Hepatocyte (in vitro differentiated cells): ENCODE measurements around the gene CWC27. TPM values are rescaled to one million over a fixed set of nuclear protein-coding genes. Genes with fewer than 3 reads are reported as not detected.
A peak's percentile ranks its signal among the peaks of the same experiment; 100 is the strongest.
"Not testable (repeated sequence)": the region's sequence is repeated elsewhere in the genome, so short reads cannot be mapped to it uniquely, and the experiment has no call there.

Experiments used
- DNase-seq: peaks from one replicate; pipeline ENCODE4 v3.0.0-alpha.2; 2016; ENCODE audit warnings: low spot score
- H2AFZ ChIP-seq: fragments of 200-600 bp; sonication (generic); 2 replicates; pipeline ENCODE4 v1.6.0; 2016; ENCODE audit warnings: antibody characterized with exemption, mild to moderate bottlenecking
- H3K27ac ChIP-seq: fragments of 200-600 bp; sonication (generic); 2 replicates; pipeline ENCODE4 v1.5.1; 2016; ENCODE audit warnings: mild to moderate bottlenecking
- H3K27me3 ChIP-seq: fragments of 200-600 bp; sonication (generic); 2 replicates; pipeline ENCODE4 v1.6.1; 2016
- H3K36me3 ChIP-seq: fragments of 200-600 bp; sonication (generic); replicated peaks from 2 replicates; pipeline ENCODE4 v1.5.1; 2016; ENCODE audit warnings: low read depth; ENCODE audit not compliant: insufficient read depth
- H3K4me1 ChIP-seq: fragments of 200-600 bp; sonication (generic); 2 replicates; pipeline ENCODE4 v1.5.1; 2016; ENCODE audit warnings: mild to moderate bottlenecking, moderate library complexity; ENCODE audit not compliant: insufficient read depth
- H3K4me2 ChIP-seq: fragments of 200-600 bp; sonication (generic); 2 replicates; pipeline ENCODE4 v1.6.0; 2016
- H3K4me3 ChIP-seq: fragments of 200-600 bp; sonication (generic); 2 replicates; pipeline ENCODE4 v1.5.1; 2016; ENCODE audit warnings: mild to moderate bottlenecking
- H3K79me2 ChIP-seq: fragments of 200-600 bp; sonication (generic); 2 replicates; pipeline ENCODE4 v1.6.0; 2017; ENCODE audit warnings: mild to moderate bottlenecking
- H3K9me2 ChIP-seq: fragments of 200-600 bp; sonication (generic); replicated peaks from 2 replicates; pipeline ENCODE4 v1.6.0; 2017; ENCODE audit warnings: mild to moderate bottlenecking; ENCODE audit not compliant: insufficient read depth
- H3K9me3 ChIP-seq: fragments of 200-600 bp; sonication (generic); 2 replicates; pipeline ENCODE4 v1.5.1; 2016; ENCODE audit warnings: low read depth, mild to moderate bottlenecking
- H4K20me1 ChIP-seq: fragments of 200-600 bp; sonication (generic); 2 replicates; pipeline ENCODE4 v1.6.0; 2016; ENCODE audit warnings: mild to moderate bottlenecking; ENCODE audit not compliant: insufficient read depth, poor library complexity, severe bottlenecking
- EZH2 ChIP-seq: fragments of 200-600 bp; sonication (generic); IDR thresholded peaks from 2 replicates; pipeline ENCODE4 v1.6.1; 2016; ENCODE audit warnings: antibody characterized with exemption, mild to moderate bottlenecking, borderline replicate concordance
- EZH2phosphoT487 ChIP-seq: fragments of 200-600 bp; sonication (generic); IDR thresholded peaks from one replicate; pipeline ENCODE4 v1.6.1; 2018; ENCODE audit warnings: antibody characterized with exemption, mild to moderate bottlenecking, low read depth, moderate library complexity; ENCODE audit not compliant: unreplicated experiment, severe bottlenecking
- WGBS: methylation state at CpG from one replicate; pipeline ENCODE4 v1.1.6; 2016; ENCODE audit warnings: low lambda C conversion rate; ENCODE audit errors: missing lambda C conversion rate; 5-methylcytosine and 5-hydroxymethylcytosine counted together
- polyA plus RNA-seq: library from polyadenylated mRNA; unstranded; fragments of >200 nt; fragmentation: Nextera tagmentation; extraction: Ambion mirVana; gene quantifications from 2 replicates; pipeline ENCODE4 v1.2.1, GENCODE V29; 2016
- total RNA-seq: library from RNA; depleted of rRNA; stranded (reverse); fragments of >200 nt; gene quantifications from 2 replicates; pipeline ENCODE4 v1.2.3, GENCODE V29; 2014
- TF ChIP-seq, protein P1 (sequence below): fragments of 200-600 bp; sonication (generic); IDR thresholded peaks from 2 replicates; pipeline ENCODE4 v1.5.1; 2016; ENCODE audit warnings: antibody characterized with exemption, mild to moderate bottlenecking; ENCODE audit not compliant: poor library complexity

CWC27 gene
- total and polyA plus RNA-seq, 2 experiments from 2014 or later: 15.8 to 32.5 TPM

DNA sequence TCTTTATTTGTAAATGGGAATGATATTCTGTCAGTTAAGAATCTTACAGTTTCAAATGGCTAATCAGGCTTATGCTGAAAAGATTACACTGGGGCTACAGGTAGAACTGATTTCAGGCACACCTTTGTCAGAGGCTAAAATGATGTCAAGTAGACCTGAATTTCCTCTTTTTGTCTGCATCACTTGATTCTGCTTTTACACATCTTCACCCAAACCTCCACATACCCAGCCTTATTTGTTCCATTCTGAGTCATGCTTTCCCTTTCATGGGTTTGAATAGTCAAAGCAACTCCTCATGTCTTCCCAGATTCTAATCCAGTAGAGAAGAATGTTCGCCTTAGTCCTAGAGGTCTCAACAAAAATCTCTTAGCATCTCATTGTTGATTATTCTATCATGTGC is 156.4 kb downstream of the CWC27 start:
- Histone ChIP-seq H3K4me2 (no peak overlapping the region), H3K9me2 (no peaks in the 10 kb centered on the region), H3K27me3 (no peaks in the 10 kb centered on the region), H2AFZ (no peak overlapping the region), H3K79me2 (no peaks in the 10 kb centered on the region), H3K36me3 (no peaks in the 10 kb centered on the region), H3K9me3 (peaks cover 6% of the 10 kb centered on the region), H3K4me3 (no peak overlapping the region), H3K4me1 (no peaks in the 10 kb centered on the region), H4K20me1 (no peaks in the 10 kb centered on the region), H3K27ac (no peak overlapping the region)
- no peak for DNase-seq
- TF ChIP-seq, protein P1, sequence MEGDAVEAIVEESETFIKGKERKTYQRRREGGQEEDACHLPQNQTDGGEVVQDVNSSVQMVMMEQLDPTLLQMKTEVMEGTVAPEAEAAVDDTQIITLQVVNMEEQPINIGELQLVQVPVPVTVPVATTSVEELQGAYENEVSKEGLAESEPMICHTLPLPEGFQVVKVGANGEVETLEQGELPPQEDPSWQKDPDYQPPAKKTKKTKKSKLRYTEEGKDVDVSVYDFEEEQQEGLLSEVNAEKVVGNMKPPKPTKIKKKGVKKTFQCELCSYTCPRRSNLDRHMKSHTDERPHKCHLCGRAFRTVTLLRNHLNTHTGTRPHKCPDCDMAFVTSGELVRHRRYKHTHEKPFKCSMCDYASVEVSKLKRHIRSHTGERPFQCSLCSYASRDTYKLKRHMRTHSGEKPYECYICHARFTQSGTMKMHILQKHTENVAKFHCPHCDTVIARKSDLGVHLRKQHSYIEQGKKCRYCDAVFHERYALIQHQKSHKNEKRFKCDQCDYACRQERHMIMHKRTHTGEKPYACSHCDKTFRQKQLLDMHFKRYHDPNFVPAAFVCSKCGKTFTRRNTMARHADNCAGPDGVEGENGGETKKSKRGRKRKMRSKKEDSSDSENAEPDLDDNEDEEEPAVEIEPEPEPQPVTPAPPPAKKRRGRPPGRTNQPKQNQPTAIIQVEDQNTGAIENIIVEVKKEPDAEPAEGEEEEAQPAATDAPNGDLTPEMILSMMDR: no peak
- TF ChIP-seq EZH2 (no peak), EZH2phosphoT487 (no peak)
- 100% methylated on average over 1 of the region's 1 CpG for WGBS

DNA sequence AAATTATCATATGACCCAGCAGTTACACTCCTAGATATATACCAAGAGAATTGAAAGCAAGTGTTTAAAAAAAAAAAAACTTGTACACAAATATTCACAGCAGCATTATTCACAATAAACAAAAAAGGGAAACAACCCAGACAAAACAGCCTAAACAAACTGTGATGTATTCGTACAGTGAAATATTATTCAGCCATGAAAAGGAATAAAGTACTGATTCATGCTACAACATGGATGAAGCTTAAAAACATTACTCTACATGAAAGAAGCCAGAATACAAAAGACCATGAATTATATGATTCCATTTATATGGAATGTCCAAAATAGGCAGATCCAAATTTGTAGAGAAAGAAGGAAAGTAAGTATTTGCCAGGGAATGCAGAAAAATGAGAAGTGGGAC is 161.1 kb downstream of the CWC27 start:
- Histone ChIP-seq H3K36me3 (no peaks in the 10 kb centered on the region), H3K4me3 (no peak overlapping the region), H3K27me3 (no peaks in the 10 kb centered on the region), H3K4me2 (no peak overlapping the region), H2AFZ (no peak overlapping the region), H3K9me2 (no peaks in the 10 kb centered on the region), H3K9me3 (no peaks in the 10 kb centered on the region), H4K20me1 (no peaks in the 10 kb centered on the region), H3K27ac (no peak overlapping the region), H3K4me1 (no peaks in the 10 kb centered on the region), H3K79me2 (no peaks in the 10 kb centered on the region)
- DNase-seq: no peak
- 97% methylated on average over 1 of the region's 1 CpG for WGBS
- TF ChIP-seq, protein P1: no peak
- no peak for TF ChIP-seq EZH2
- TF ChIP-seq EZH2phosphoT487: no peak

DNA sequence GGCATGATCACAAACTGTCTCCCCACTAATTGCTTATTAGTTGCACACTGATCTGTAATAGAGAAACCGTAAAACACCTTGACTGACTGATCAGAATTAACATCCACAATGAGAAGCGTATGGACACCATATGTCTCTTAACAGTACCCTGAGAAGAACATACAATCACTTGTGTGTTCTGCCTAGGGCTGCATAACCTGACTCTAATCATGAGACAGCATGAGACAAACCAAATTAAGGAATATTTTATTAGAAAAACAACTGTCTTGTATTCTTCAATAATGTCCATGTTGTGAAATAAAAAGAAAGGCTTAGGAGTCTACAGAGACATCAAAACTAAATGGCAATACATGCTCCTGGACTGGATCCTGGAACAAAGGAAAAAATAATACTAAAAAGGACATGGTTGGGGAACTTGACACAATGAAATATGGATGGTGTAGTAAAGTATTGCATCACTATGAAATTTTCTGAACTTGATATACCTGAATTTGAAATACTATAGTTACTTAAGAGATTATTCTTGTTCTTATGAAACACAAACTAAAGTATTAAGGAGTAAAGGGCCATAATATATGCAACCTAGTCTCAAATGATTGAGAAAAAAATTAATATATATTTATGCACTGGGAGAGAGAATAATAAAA is 162.1 kb downstream of the CWC27 start:
- H3K36me3 ChIP-seq: no peaks in the 10 kb centered on the region
- no peak for DNase-seq
- no peak overlapping the region for H3K4me2 ChIP-seq
- H4K20me1 ChIP-seq: no peaks in the 10 kb centered on the region
- no peaks in the 10 kb centered on the region for H3K4me1 ChIP-seq
- H3K9me2 ChIP-seq: no peaks in the 10 kb centered on the region
- TF ChIP-seq, protein P1: no peak
- TF ChIP-seq EZH2phosphoT487 (no peak), EZH2 (no peak)
- no peak overlapping the region for H2AFZ ChIP-seq
- no peak overlapping the region for H3K27ac ChIP-seq
- H3K79me2 ChIP-seq: no peaks in the 10 kb centered on the region
- 79% methylated on average over 2 of the region's 2 CpGs for WGBS
- no peaks in the 10 kb centered on the region for H3K27me3 ChIP-seq
- no peak overlapping the region for H3K4me3 ChIP-seq
- no peaks in the 10 kb centered on the region for H3K9me3 ChIP-seq

DNA sequence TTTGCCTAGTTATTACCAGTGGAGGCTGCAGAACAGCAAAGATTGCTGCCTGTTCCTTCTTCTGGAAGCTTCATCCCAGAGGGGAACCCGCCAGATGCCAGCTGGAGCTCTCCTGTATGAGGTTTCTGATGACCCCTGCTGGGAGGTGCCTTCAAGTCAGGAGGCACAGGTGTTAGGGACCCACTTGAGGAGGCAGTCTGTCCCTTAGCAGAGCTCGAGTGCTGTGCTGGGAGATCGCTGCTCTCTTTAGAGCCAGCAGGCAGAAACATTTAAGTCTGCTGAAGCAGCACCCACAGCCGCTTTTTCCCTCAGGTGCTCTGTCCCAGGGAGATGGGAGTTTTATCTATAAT is 170.7 kb downstream of the CWC27 start:
- not testable (repeated sequence) for H3K79me2 ChIP-seq, H3K9me3 ChIP-seq, H3K36me3 ChIP-seq, H3K27ac ChIP-seq, H3K9me2 ChIP-seq, H3K4me3 ChIP-seq, H3K4me1 ChIP-seq, H2AFZ ChIP-seq, H4K20me1 ChIP-seq, H3K27me3 ChIP-seq, DNase-seq
- 64% methylated on average over 4 of the region's 4 CpGs for WGBS
- peak overlapping the region; percentile 65 for H3K4me2 ChIP-seq
